Activated CD4-positive, alpha-beta T cell treated with anti-CD3 and anti-CD28 coated beads for 36 hours (primary cell): Measurements from ENCODE around the gene MRPL52. TPM values are rescaled to one million over a fixed set of nuclear protein-coding genes. Genes with fewer than 3 reads are reported as not detected.
A peak's percentile ranks its signal among the peaks of the same experiment; 100 is the strongest.

ENCODE experiments used
- ATAC-seq: fragments of 200-7000 bp; cut with Tn5 transposase; one replicate; pipeline ENCODE4 v1.10.0; 2021; ENCODE audit warnings: mild to moderate bottlenecking, moderate library complexity
- CTCF ChIA-PET: fragments of 350-600 bp; sonication (Branson Sonifier 250); formaldehyde crosslinking; loops from one replicate; lab custom pipeline; 2021; ENCODE audit warnings: antibody characterized with exemption; lab: Charles Lee
- POLR2A ChIA-PET: fragments of 350-600 bp; sonication (Branson Sonifier 250); formaldehyde crosslinking; loops from one replicate; lab custom pipeline; 2021; ENCODE audit warnings: antibody characterized with exemption, inconsistent platforms; lab: Charles Lee
- DNase-seq: peaks from one replicate; pipeline ENCODE4 v3.0.0-alpha.2; 2020
- H3K27ac Mint-ChIP-seq: one replicate; pipeline ENCODE4 v1.8.0; 2021; ENCODE audit warnings: mixed read lengths
- H3K27me3 Mint-ChIP-seq: one replicate; pipeline ENCODE4 v1.8.0; 2021; ENCODE audit warnings: mixed read lengths
- H3K36me3 Mint-ChIP-seq: one replicate; pipeline ENCODE4 v1.8.0; 2021; ENCODE audit warnings: low read depth, mixed read lengths
- H3K4me1 Mint-ChIP-seq: one replicate; pipeline ENCODE4 v1.8.0; 2021; ENCODE audit warnings: mixed read lengths
- H3K4me3 Mint-ChIP-seq: one replicate; pipeline ENCODE4 v1.8.0; 2021; ENCODE audit warnings: mild to moderate bottlenecking, moderate library complexity, mixed read lengths
- H3K9me3 Mint-ChIP-seq: one replicate; pipeline ENCODE4 v1.8.0; 2021; ENCODE audit warnings: low read depth, mixed read lengths
- intact Hi-C, 2 experiments: fragments of 100-400 bp; cut with DNase I in 1 of 2; cut with micrococcal nuclease in 1 of 2; formaldehyde crosslinking; loops; one replicate each; pipeline versions ENCODE4 v1.14.2 to v1.15.1; 2022 to 2024; cut with DNase I, micrococcal nuclease
- total RNA-seq, 2 experiments: library from RNA; stranded (reverse); gene quantifications; one replicate each; pipeline ENCODE4 v1.2.3, GENCODE V29; 2021

The MRPL52 gene
- total RNA-seq, 2 experiments from 2014 or later: 115 to 136 TPM

- CTCF ChIA-PET: interaction anchor here (0.5 kb wide), 1 partner anchor 49 kb away, joined by 3 read pairs; no protein-coding TSS in a partner anchor
- no peak for DNase-seq
- POLR2A ChIA-PET: no interaction called here
- intact Hi-C loops: no loop called here
- peaks cover 12% of the 10 kb centered on the region for H3K4me1 Mint-ChIP-seq
- H3K27ac Mint-ChIP-seq: no peak overlapping the region
- H3K27me3 Mint-ChIP-seq: no peaks in the 10 kb centered on the region
- no peak for ATAC-seq
- no peaks in the 10 kb centered on the region for H3K9me3 Mint-ChIP-seq
- no peaks in the 10 kb centered on the region for H3K36me3 Mint-ChIP-seq
- H3K4me3 Mint-ChIP-seq: no peak overlapping the region
These were observed 18.0 kb upstream of the MRPL52 start for GRCh38 chr14:22811722-22812121.

- POLR2A ChIA-PET: no interaction called here
- no peak for DNase-seq
- peaks cover 12% of the 10 kb centered on the region for H3K4me1 Mint-ChIP-seq
- no peak overlapping the region for H3K27ac Mint-ChIP-seq
- no peaks in the 10 kb centered on the region for H3K9me3 Mint-ChIP-seq
- intact Hi-C loops: no loop called here
- no peaks in the 10 kb centered on the region for H3K27me3 Mint-ChIP-seq
- no peak overlapping the region for H3K4me3 Mint-ChIP-seq
- H3K36me3 Mint-ChIP-seq: no peaks in the 10 kb centered on the region
- CTCF ChIA-PET: interaction anchor here (0.6 to 0.9 kb wide), 2 partner anchors 25 to 242 kb away, joined by 3 read pairs; no protein-coding TSS in a partner anchor
- ATAC-seq: no peak
These were observed 16.9 kb upstream of the MRPL52 start for GRCh38 chr14:22812744-22813143.

GRCh38 chr14:22813145-22813544, 16.5 kb upstream of the MRPL52 start:
- DNase-seq (no peak), ATAC-seq (no peak)
- no peak overlapping the region for H3K27ac Mint-ChIP-seq
- no peaks in the 10 kb centered on the region for H3K9me3 Mint-ChIP-seq
- no peaks in the 10 kb centered on the region for H3K27me3 Mint-ChIP-seq
- no peak overlapping the region for H3K4me3 Mint-ChIP-seq
- ChIA-PET POLR2A (no interaction called here), CTCF (interaction anchor here (0.6 to 0.9 kb wide), 3 partner anchors 25 to 818 kb away, joined by 3 read pairs; no protein-coding TSS in a partner anchor)
- H3K36me3 Mint-ChIP-seq: no peaks in the 10 kb centered on the region
- intact Hi-C loops: no loop called here
- peaks cover 12% of the 10 kb centered on the region for H3K4me1 Mint-ChIP-seq

- Mint-ChIP-seq H3K4me1 (peaks cover 17% of the 10 kb centered on the region), H3K36me3 (no peaks in the 10 kb centered on the region), H3K27me3 (no peaks in the 10 kb centered on the region), H3K4me3 (no peak overlapping the region), H3K9me3 (no peaks in the 10 kb centered on the region), H3K27ac (no peak overlapping the region)
- ChIA-PET POLR2A (no interaction called here), CTCF (interaction anchor here (0.6 to 1.5 kb wide), 5 partner anchors 8 to 896 kb away, joined by 3 to 5 read pairs (median 4); partner anchors contain the start of gene DAD1)
- intact Hi-C loops: no loop called here
- no peak for ATAC-seq
- DNase-seq: no peak
These were observed 15.3 kb upstream of the MRPL52 start for GRCh38 chr14:22814373-22814772.

- ChIA-PET POLR2A (no interaction called here), CTCF (interaction anchor here (0.6 to 1.6 kb wide), 6 partner anchors 15 to 897 kb away, joined by 3 to 5 read pairs (median 3); partner anchors contain the start of gene DAD1)
- H3K36me3 Mint-ChIP-seq: no peaks in the 10 kb centered on the region
- no peaks in the 10 kb centered on the region for H3K9me3 Mint-ChIP-seq
- H3K27me3 Mint-ChIP-seq: peaks cover 2% of the 10 kb centered on the region
- H3K4me3 Mint-ChIP-seq: no peak within 1 kb of the TSS
- H3K4me1 Mint-ChIP-seq: peaks cover 19% of the 10 kb centered on the region
- no peak for ATAC-seq
- intact Hi-C loops: no loop called here
- H3K27ac Mint-ChIP-seq: no peak within 1 kb of the TSS
- no peak for DNase-seq
These were observed 14.6 kb upstream of the MRPL52 start, which contains the start of gene SLC7A7 for GRCh38 chr14:22814941-22815713. Gene SLC7A7 (minus strand): TSS chr14:22815435. CDS start chr14:22813398, 2,037 bp downstream.

- Mint-ChIP-seq H3K27me3 (peaks cover 5% of the 10 kb centered on the region), H3K4me1 (peaks cover 27% of the 10 kb centered on the region), H3K27ac (no peak overlapping the region), H3K36me3 (no peaks in the 10 kb centered on the region), H3K4me3 (no peak overlapping the region), H3K9me3 (no peaks in the 10 kb centered on the region)
- ATAC-seq (peak; percentile 68), DNase-seq (no peak)
- intact Hi-C loops: no loop called here
- ChIA-PET POLR2A (interaction anchor here (0.5 to 1.1 kb wide), 2 partner anchors 11 to 126 kb away, joined by 5 to 13 read pairs; no protein-coding TSS in a partner anchor), CTCF (interaction anchor here (0.6 to 2.0 kb wide), 13 partner anchors 11 to 900 kb away, joined by 3 to 6 read pairs (median 4); no protein-coding TSS in a partner anchor)
These were observed 10.3 kb upstream of the MRPL52 start for GRCh38 chr14:22819151-22819988.

- intact Hi-C loops: loop anchor here in 1 of 2 experiments (10.0 kb wide), 1 partner anchor 164 kb away; the partner anchor contains the start of gene AJUBA
- Mint-ChIP-seq H3K27ac (no peak overlapping the region), H3K27me3 (peaks cover 5% of the 10 kb centered on the region), H3K36me3 (no peaks in the 10 kb centered on the region), H3K9me3 (no peaks in the 10 kb centered on the region), H3K4me3 (no peak overlapping the region), H3K4me1 (peaks cover 30% of the 10 kb centered on the region)
- ATAC-seq (no peak), DNase-seq (no peak)
- POLR2A ChIA-PET: no interaction called here
- CTCF ChIA-PET: interaction anchor here (0.6 to 4.5 kb wide), 5 partner anchors 10 to 251 kb away, joined by 3 to 27 read pairs (median 3); no protein-coding TSS in a partner anchor
These were observed 9.0 kb upstream of the MRPL52 start for GRCh38 chr14:22820731-22821130.

- no peaks in the 10 kb centered on the region for H3K36me3 Mint-ChIP-seq
- CTCF ChIA-PET: interaction anchor here (0.5 to 10.6 kb wide), 10 partner anchors 9 to 251 kb away, joined by 3 to 148 read pairs (median 3); no protein-coding TSS in a partner anchor
- POLR2A ChIA-PET: no interaction called here
- no peaks in the 10 kb centered on the region for H3K9me3 Mint-ChIP-seq
- no peak for DNase-seq
- intact Hi-C loops: loop anchor here (2.0 to 10.0 kb wide), 3 partner anchors 161 to 251 kb away; partner anchors contain the start of gene AJUBA (in 2 of the 2)
- H3K4me3 Mint-ChIP-seq: no peak overlapping the region
- peaks cover 27% of the 10 kb centered on the region for H3K4me1 Mint-ChIP-seq
- peaks cover 5% of the 10 kb centered on the region for H3K27me3 Mint-ChIP-seq
- no peak for ATAC-seq
- no peak overlapping the region for H3K27ac Mint-ChIP-seq
These were observed 8.3 kb upstream of the MRPL52 start for GRCh38 chr14:22821193-22822015.

- CTCF ChIA-PET: interaction anchor here (0.5 to 10.6 kb wide), 26 partner anchors 8 to 1113 kb away, joined by 3 to 148 read pairs (median 5); partner anchors contain the start of genes MMP14 and PRMT5
- H3K27ac Mint-ChIP-seq: no peak overlapping the region
- no peaks in the 10 kb centered on the region for H3K9me3 Mint-ChIP-seq
- POLR2A ChIA-PET: interaction anchor here (0.6 to 1.1 kb wide), 3 partner anchors 15 to 261 kb away, joined by 3 to 9 read pairs (median 4); no protein-coding TSS in a partner anchor
- H3K27me3 Mint-ChIP-seq: peaks cover 5% of the 10 kb centered on the region
- no peaks in the 10 kb centered on the region for H3K36me3 Mint-ChIP-seq
- ATAC-seq (no peak), DNase-seq (no peak)
- H3K4me1 Mint-ChIP-seq: peaks cover 27% of the 10 kb centered on the region
- intact Hi-C loops: loop anchor here (2.0 to 10.0 kb wide), 3 partner anchors 161 to 251 kb away; partner anchors contain the start of gene AJUBA (in 2 of the 2)
- H3K4me3 Mint-ChIP-seq: peak overlapping the region; percentile 55
These were observed 7.6 kb upstream of the MRPL52 start for GRCh38 chr14:22822016-22822570.
